HFF-Myc (cell line): Measurements from ENCODE around the gene AEBP1.

Experiments
- DNase-seq: peaks from one replicate; pipeline ENCODE4 v3.0.0-alpha.2; 2011; ENCODE audit warnings: low read depth; ENCODE audit errors: extremely low read depth
- H3K4me3 ChIP-seq: replicated peaks from 2 replicates; pipeline ENCODE4 v1.5.1; 2011; ENCODE audit warnings: low read depth, mild to moderate bottlenecking, control low read depth, low read length
- CTCF ChIP-seq: IDR thresholded peaks from 2 replicates; pipeline ENCODE4 v1.5.1; 2012; ENCODE audit warnings: mild to moderate bottlenecking, low read depth, low read length, control low read depth; ENCODE audit errors: missing control alignments

AEBP1 gene

GRCh38 chr7:44114586-44115310 is 10.6 kb downstream of the AEBP1 start:
- no peak for DNase-seq
- no peak for TF ChIP-seq CTCF

DNA sequence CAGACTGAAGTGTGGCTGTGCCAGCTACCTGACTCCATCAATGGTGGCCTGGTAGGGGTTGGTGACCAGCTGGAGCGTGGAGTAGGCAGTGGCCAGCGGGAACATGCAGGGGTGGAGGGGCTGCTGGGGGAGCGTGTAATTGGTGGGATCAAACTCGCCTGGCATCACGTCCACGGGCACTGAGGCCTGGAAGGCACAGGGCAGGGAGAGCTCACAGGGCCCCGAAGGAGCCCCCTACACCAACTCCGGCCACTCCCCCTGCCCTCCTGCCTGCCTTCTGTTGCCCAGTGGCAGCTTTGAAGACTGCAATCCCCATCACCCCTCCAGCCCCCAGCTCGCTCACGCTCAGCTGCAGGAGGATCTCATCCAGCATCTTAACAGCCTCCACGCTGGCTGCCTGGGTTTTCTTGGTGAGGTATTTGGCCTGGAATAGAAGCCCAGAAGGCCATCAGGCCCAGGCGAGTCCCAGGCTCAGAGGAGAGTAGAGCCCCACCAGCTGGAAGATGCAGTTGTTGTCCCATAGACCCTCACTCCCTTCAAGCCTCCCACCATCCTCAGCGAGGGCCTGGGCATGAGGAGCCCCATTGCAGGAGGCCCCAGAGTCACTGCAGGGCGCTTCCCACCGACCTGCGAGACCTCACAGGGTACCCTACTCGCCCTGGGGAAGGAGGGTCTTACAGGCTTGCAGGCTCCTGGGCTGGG is 12.1 kb downstream of the AEBP1 start:
- H3K4me3 ChIP-seq = no peak overlapping the region
- no peak for DNase-seq

More at GRCh38 chr7:44114586-44115310, 10.6 kb downstream of the AEBP1 start:
- H3K4me3 ChIP-seq = no peak overlapping the region

DNA sequence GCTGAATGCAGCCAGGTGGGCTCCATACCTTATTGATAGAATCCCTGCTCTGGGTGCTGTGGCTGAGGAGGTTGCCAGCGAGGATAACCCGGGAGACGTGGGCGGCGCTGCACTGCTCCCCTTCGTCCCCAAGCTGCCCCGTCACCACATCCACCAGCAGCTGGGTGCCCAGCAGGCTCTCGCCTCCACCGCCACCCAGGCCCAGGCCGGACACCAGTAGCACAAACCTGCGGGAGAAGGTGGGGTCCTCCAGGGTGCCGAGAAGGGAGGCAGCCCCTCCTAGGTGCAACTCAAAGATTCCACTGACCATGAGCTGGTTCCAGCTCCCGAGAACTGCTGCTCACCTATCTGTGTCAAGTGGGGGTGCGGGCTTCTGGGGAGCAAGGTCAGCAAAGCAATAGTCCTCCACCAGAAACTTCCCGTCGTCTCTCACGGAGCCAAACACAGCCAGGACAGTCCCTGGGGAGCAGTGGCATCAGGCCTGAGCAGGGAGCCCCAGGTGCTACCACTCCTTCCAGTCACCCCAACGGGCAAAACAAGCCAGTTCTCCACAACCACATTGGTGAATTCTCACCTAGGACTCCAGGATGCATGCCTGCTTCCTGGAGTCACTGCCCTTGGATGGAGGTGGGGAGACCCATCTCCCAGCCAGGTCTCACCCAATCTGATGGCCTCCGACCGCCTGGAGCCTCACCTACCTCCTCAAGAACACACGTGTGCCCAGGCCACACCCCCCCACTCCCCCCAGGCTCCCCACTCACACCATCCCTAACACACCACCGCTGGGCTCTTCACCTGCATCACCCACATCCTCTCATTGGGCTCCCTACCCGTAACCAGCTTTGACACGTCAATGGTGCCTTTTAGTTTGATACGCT is 12.9 kb downstream of the AEBP1 start:
- TF ChIP-seq CTCF = no peak
- H3K4me3 ChIP-seq = no peak overlapping the region
- DNase-seq = no peak

More for the DNA sequence above, 12.1 kb downstream of the AEBP1 start:
- TF ChIP-seq CTCF = no peak

- no peak overlapping the region for H3K4me3 ChIP-seq
- no peak for TF ChIP-seq CTCF
- DNase-seq = no peak
Observed at GRCh38 chr7:44117801-44118429, 13.8 kb downstream of the AEBP1 start.

GRCh38 chr7:44119829-44120380 is 15.8 kb downstream of the AEBP1 start:
- no peak for TF ChIP-seq CTCF
- DNase-seq = no peak
- no peak overlapping the region for H3K4me3 ChIP-seq

- TF ChIP-seq CTCF = no peak
- H3K4me3 ChIP-seq = no peak overlapping the region
- no peak for DNase-seq
Observed at GRCh38 chr7:44120395-44120794, 16.2 kb downstream of the AEBP1 start.
